Esophagus muscularis mucosa (tissue), 4 donors: ENCODE measurements around the gene SLC22A2.

Experiments
- EP300 ChIP-seq: sonication (generic); formaldehyde crosslinking; IDR thresholded peaks from one replicate; pipeline ENCODE4 v1.6.1; 2017; ENCODE audit warnings: antibody characterized with exemption
- POLR2A ChIP-seq: fragments of 450-650 bp; IDR thresholded peaks from one replicate; pipeline ENCODE4 v1.6.1; 2017; ENCODE audit warnings: antibody characterized with exemption, moderate library complexity, mild to moderate bottlenecking, low read depth
- POLR2AphosphoS5 ChIP-seq, 2 donors: sonication (generic); formaldehyde crosslinking; IDR thresholded peaks; one replicate each; pipeline ENCODE4 v1.6.1; 2017; ENCODE audit warnings: antibody characterized with exemption in 2 of 2
- TF ChIP-seq, protein P1 (sequence below), 3 experiments: fragments of 200-600 bp in 2 of 3; fragments of 450-650 bp in 1 of 3; sonication (generic) in 2 of 3; IDR thresholded peaks; one replicate each; pipeline ENCODE4 v1.5.1; 2017 to 2019; ENCODE audit warnings: antibody characterized with exemption in 3 of 3, mild to moderate bottlenecking in 2 of 3, moderate library complexity in 1 of 3

DNA sequence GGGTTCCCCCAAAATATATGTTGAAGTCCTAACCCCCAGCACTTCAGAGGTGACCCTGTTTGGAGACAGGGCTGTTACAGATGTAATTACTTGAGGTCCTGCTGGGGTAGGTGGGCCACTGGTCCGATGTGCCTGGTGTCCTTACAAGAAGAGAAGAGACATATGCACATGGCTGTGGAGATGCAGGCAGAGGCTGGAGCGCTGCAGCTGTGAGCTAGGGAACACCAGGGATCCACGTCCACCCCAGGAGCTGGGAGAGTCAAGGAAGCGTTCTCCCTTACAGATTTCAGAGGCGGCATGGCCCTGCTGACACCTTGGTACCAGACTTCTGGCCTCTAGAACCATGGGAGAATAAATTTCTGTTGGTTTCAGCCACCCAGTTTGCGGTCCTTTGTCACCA is 11.7 kb upstream of the SLC22A2 start:
- TF ChIP-seq, protein P1, sequence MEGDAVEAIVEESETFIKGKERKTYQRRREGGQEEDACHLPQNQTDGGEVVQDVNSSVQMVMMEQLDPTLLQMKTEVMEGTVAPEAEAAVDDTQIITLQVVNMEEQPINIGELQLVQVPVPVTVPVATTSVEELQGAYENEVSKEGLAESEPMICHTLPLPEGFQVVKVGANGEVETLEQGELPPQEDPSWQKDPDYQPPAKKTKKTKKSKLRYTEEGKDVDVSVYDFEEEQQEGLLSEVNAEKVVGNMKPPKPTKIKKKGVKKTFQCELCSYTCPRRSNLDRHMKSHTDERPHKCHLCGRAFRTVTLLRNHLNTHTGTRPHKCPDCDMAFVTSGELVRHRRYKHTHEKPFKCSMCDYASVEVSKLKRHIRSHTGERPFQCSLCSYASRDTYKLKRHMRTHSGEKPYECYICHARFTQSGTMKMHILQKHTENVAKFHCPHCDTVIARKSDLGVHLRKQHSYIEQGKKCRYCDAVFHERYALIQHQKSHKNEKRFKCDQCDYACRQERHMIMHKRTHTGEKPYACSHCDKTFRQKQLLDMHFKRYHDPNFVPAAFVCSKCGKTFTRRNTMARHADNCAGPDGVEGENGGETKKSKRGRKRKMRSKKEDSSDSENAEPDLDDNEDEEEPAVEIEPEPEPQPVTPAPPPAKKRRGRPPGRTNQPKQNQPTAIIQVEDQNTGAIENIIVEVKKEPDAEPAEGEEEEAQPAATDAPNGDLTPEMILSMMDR (IDR thresholded peaks at IDR 0.05): no peak
- TF ChIP-seq POLR2AphosphoS5 (IDR thresholded peaks at IDR 0.05): no peak
- no peak for TF ChIP-seq POLR2A
- no peak for TF ChIP-seq EP300
